HG03196 (cell line): ENCODE data around the gene CCL18.
"Not testable (repeated sequence)": the region's sequence is repeated elsewhere in the genome, so short reads cannot be mapped to it uniquely, and the experiment has no call there.

Experiments
- ATAC-seq: cut with Tn5 transposase; IDR thresholded peaks from one replicate; pipeline ENCODE4 v1.9.1; 2021; ENCODE audit not compliant: unreplicated experiment

The CCL18 gene

GRCh38 chr17:36063786-36064541, at the start of gene CCL18:
Gene CCL18 (plus strand): TSS chr17:36064272. CDS start chr17:36064343, 71 bp downstream.
- no peak for ATAC-seq

- ATAC-seq = no peak
Measured at GRCh38 chr17:36014946-36015345, 49.1 kb upstream of the CCL18 start.

- ATAC-seq = not testable (repeated sequence)
Measured at GRCh38 chr17:36015895-36016294, 48.2 kb upstream of the CCL18 start.

GRCh38 chr17:36016555-36016954, 47.5 kb upstream of the CCL18 start:
- ATAC-seq = no peak

GRCh38 chr17:36017799-36018198, 46.3 kb upstream of the CCL18 start, which contains the start of gene CCL23:
Gene CCL23 (minus strand): TSS chr17:36017972. CDS start chr17:36017897, 75 bp downstream.
- ATAC-seq = no peak

GRCh38 chr17:36019423-36019822, 44.6 kb upstream of the CCL18 start:
- no peak for ATAC-seq

GRCh38 chr17:36024106-36024869, 39.8 kb upstream of the CCL18 start:
- ATAC-seq = no peak

GRCh38 chr17:36027761-36028160, 36.3 kb upstream of the CCL18 start:
- ATAC-seq = no peak

- no peak for ATAC-seq
Measured at GRCh38 chr17:36030956-36031355, 33.1 kb upstream of the CCL18 start.

- ATAC-seq = no peak
Measured at GRCh38 chr17:36034127-36034526, 29.9 kb upstream of the CCL18 start.

- no peak for ATAC-seq
Measured at GRCh38 chr17:36036235-36036634, 27.8 kb upstream of the CCL18 start.

GRCh38 chr17:36048066-36048465, 16.0 kb upstream of the CCL18 start:
- ATAC-seq = no peak

- ATAC-seq = no peak
Measured at GRCh38 chr17:36049643-36050042, 14.4 kb upstream of the CCL18 start.

- no peak for ATAC-seq
Measured at GRCh38 chr17:36055171-36055570, 8.9 kb upstream of the CCL18 start.

GRCh38 chr17:36055921-36056520, 8.1 kb upstream of the CCL18 start:
- ATAC-seq = no peak

- ATAC-seq = no peak
Measured at GRCh38 chr17:36057911-36058310, 6.2 kb upstream of the CCL18 start.

- no peak for ATAC-seq
Measured at GRCh38 chr17:36059406-36059805, 4.7 kb upstream of the CCL18 start.

GRCh38 chr17:36060816-36061215, 3.3 kb upstream of the CCL18 start:
- no peak for ATAC-seq

- no peak for ATAC-seq
Measured at GRCh38 chr17:36066365-36066985, 2.4 kb downstream of the CCL18 start.

GRCh38 chr17:36068524-36068923, 4.5 kb downstream of the CCL18 start:
- no peak for ATAC-seq

GRCh38 chr17:36069136-36069535, 5.1 kb downstream of the CCL18 start:
- no peak for ATAC-seq
